BJ (cell line): ENCODE measurements around the gene HSDL2. TPM values are rescaled to one million over a fixed set of nuclear protein-coding genes. Genes with fewer than 3 reads are reported as not detected.
"Not testable (repeated sequence)": the region's sequence is repeated elsewhere in the genome, so short reads cannot be mapped to it uniquely, and the experiment has no call there.

Source experiments
- CTCF ChIA-PET: fragments of 350-600 bp; formaldehyde crosslinking; extraction: SDS; loops from one replicate; lab custom pipeline; 2021; ENCODE audit warnings: antibody characterized with exemption, inconsistent platforms; lab: Yijun Ruan, JAX
- POLR2A ChIA-PET: fragments of 300-600 bp; sonication (Branson Sonifier 250); formaldehyde crosslinking; extraction: SDS; loops from one replicate; lab custom pipeline; 2021; ENCODE audit warnings: antibody characterized with exemption; lab: Charles Lee
- DNase-seq: peaks from one replicate; pipeline ENCODE4 v3.0.0-alpha.2; 2011; ENCODE audit warnings: low read depth
- H3K27me3 ChIP-seq: 2 replicates; pipeline ENCODE4 v1.6.0; 2011; ENCODE audit warnings: low read length; ENCODE audit not compliant: control insufficient read depth, insufficient read depth
- H3K36me3 ChIP-seq: 2 replicates; pipeline ENCODE4 v1.5.1; 2011; ENCODE audit warnings: low read length; ENCODE audit not compliant: control insufficient read depth, insufficient read depth
- H3K4me3 ChIP-seq: 2 replicates; pipeline ENCODE4 v1.5.1; 2011; ENCODE audit warnings: low read depth, mild to moderate bottlenecking, control low read depth, low read length
- CTCF ChIP-seq: IDR thresholded peaks from 2 replicates; pipeline ENCODE4 v1.5.1; 2011; ENCODE audit warnings: low read depth, mild to moderate bottlenecking, control low read depth, inconsistent platforms, low read length, moderate library complexity; ENCODE audit not compliant: insufficient read depth
- polyA plus RNA-seq: library from polyadenylated mRNA; depleted of rRNA; stranded (reverse); fragments of >200 nt; gene quantifications from 2 replicates; pipeline ENCODE4 v1.2.3, GENCODE V29; 2011

Gene HSDL2
- polyA plus RNA-seq, 1 experiment, result 15.2 TPM

DNA sequence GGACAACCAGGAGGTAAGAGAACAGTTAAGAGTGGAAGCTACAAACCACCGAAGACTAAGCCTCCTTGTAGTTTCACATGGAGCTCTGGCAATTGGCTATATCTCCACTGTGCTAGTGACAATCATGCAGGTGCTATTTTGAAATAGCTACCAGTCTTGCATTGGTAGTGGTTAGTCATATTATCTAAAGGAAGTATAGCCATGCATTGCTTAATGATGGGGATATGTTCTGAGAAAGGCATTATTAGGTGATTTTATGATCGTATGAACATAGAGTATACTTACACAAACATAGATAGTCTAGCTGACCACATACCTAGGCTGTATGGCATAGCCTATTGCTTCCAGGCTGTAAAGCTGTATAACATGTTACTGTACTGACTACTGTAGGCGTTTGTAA is 28.4 kb downstream of the HSDL2 start:
- CTCF ChIA-PET, result no interaction called here
- Histone ChIP-seq H3K4me3 (no peak overlapping the region), H3K27me3 (no peaks in the 10 kb centered on the region), H3K36me3 (0 out of 2 replicates have a peak, but pooled peaks cover 3% of the 10 kb centered on the region)
- no peak for TF ChIP-seq CTCF
- DNase-seq, result no peak
- POLR2A ChIA-PET, result no interaction called here

GRCh38 chr9:112408819-112409218 is 28.9 kb downstream of the HSDL2 start:
- DNase-seq, result no peak
- no peak for TF ChIP-seq CTCF
- POLR2A ChIA-PET, result no interaction called here
- CTCF ChIA-PET, result interaction anchor here (1.0 kb wide), 1 partner anchor 20 kb away, joined by 3 read pairs; no protein-coding TSS in a partner anchor
- Histone ChIP-seq H3K36me3 (0 out of 2 replicates have a peak, but pooled peaks cover 3% of the 10 kb centered on the region), H3K4me3 (no peak overlapping the region), H3K27me3 (no peaks in the 10 kb centered on the region)

- POLR2A ChIA-PET, result no interaction called here
- Histone ChIP-seq H3K27me3 (no peaks in the 10 kb centered on the region), H3K36me3 (0 out of 2 replicates have a peak, but pooled peaks cover 3% of the 10 kb centered on the region), H3K4me3 (no peak overlapping the region)
- CTCF ChIA-PET, result interaction anchor here (1.0 kb wide), 1 partner anchor 21 kb away, joined by 3 read pairs; no protein-coding TSS in a partner anchor
- no peak for DNase-seq
- no peak for TF ChIP-seq CTCF
Measured at GRCh38 chr9:112409758-112410157, 29.9 kb downstream of the HSDL2 start.

DNA sequence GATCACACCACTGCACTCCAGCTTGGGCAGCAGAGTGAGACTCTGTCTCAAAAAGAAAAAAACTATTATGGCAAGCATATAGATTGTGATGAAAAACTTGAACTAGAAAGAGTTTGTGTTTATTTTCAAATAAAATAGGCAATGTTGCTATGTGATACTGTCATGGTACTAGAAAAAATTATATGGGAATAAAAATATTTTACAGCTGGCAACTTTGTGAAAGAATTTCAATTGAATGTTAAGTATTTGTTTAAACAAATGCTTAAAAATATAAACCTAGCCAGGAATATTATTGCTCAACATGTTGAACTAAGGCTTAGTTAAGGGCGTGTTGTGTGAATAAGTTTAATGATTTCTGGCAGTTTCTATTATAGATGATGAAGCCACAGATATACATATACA is 31.7 kb downstream of the HSDL2 start:
- Histone ChIP-seq H3K27me3 (no peaks in the 10 kb centered on the region), H3K36me3 (peaks cover 3% of the 10 kb centered on the region; the same call in 1 of the 2 replicates), H3K4me3 (no peak overlapping the region)
- ChIA-PET POLR2A (interaction anchor here (1.0 kb wide), 1 partner anchor 32 kb away, joined by 3 read pairs; the partner anchor contains the start of gene HSDL2), CTCF (interaction anchor here (0.6 to 1.0 kb wide), 2 partner anchors 73 to 634 kb away, joined by 3 read pairs; no protein-coding TSS in a partner anchor)
- no peak for TF ChIP-seq CTCF
- peak; percentile 32 for DNase-seq

GRCh38 chr9:112413728-112414127 is 33.8 kb downstream of the HSDL2 start:
- H3K4me3 ChIP-seq, POLR2A ChIA-PET, H3K36me3 ChIP-seq, DNase-seq, CTCF ChIA-PET, H3K27me3 ChIP-seq: not testable (repeated sequence)

GRCh38 chr9:112420208-112420607 is 40.3 kb downstream of the HSDL2 start:
- TF ChIP-seq CTCF, result no peak
- Histone ChIP-seq H3K4me3 (no peak overlapping the region), H3K36me3 (peaks cover 7% of the 10 kb centered on the region), H3K27me3 (no peaks in the 10 kb centered on the region)
- ChIA-PET POLR2A (no interaction called here), CTCF (no interaction called here)
- DNase-seq, result no peak
